ENCODE data around the gene LRRC25. TPM values are rescaled to one million over a fixed set of nuclear protein-coding genes. Genes with fewer than 3 reads are reported as not detected.
A peak's percentile ranks its signal among the peaks of the same experiment; 100 is the strongest.
"Not testable (repeated sequence)": the region's sequence is repeated elsewhere in the genome, so short reads cannot be mapped to it uniquely, and the experiment has no call there.

LRRC25 gene
- total RNA-seq, 2 donors from 2014 or later, result 1.6 to 5.5 TPM

DNA sequence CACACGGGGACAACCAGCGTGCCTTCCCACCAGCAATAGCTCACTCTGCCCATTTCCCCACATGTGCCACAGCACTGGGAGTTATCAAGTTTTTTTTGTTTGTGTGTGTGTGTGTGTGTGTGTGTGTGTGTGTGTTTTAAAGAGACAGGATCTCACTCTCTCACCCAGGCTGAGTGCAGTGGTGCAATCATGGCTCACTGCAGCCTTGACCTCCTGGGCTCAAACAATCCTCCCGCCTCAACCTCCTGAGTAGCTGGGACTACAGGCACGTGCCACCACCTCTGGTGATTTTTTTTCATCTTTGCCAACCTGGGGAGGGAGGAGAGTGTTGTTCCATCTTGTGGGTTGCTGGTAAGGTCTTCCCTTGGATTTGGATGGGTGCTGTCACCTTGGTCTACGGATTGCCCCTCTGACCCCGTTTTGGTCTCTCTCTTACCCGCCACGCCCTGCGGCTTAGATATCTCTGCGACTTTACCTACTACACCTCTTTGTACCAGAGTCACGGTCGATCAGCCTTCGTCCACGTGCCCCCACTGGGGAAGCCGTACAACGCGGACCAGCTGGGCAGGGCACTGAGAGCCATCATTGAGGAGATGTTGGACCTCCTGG is 34.4 kb downstream of the LRRC25 start:
- DNase-seq (ENCODE audit: low spot score), result no peak
- Histone ChIP-seq H3K27me3 (replicated peaks; ENCODE audit: insufficient read depth) (no peaks in the 10 kb centered on the region), H3K4me3 (no peak overlapping the region), H3K27ac (peak overlapping the region; percentile 89 to 91), H3K4me1 (replicated peaks) (no peaks in the 10 kb centered on the region), H3K36me3 (no peaks in the 10 kb centered on the region), H3K9me3 (no peaks in the 10 kb centered on the region)
- 90% methylated on average over 17 of the region's 17 CpGs for WGBS
- intact Hi-C loops (cut with DNase I), result no loop called here
- TF ChIP-seq, protein P1, sequence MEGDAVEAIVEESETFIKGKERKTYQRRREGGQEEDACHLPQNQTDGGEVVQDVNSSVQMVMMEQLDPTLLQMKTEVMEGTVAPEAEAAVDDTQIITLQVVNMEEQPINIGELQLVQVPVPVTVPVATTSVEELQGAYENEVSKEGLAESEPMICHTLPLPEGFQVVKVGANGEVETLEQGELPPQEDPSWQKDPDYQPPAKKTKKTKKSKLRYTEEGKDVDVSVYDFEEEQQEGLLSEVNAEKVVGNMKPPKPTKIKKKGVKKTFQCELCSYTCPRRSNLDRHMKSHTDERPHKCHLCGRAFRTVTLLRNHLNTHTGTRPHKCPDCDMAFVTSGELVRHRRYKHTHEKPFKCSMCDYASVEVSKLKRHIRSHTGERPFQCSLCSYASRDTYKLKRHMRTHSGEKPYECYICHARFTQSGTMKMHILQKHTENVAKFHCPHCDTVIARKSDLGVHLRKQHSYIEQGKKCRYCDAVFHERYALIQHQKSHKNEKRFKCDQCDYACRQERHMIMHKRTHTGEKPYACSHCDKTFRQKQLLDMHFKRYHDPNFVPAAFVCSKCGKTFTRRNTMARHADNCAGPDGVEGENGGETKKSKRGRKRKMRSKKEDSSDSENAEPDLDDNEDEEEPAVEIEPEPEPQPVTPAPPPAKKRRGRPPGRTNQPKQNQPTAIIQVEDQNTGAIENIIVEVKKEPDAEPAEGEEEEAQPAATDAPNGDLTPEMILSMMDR (IDR thresholded peaks at IDR 0.05), result no peak
- no peak for TF ChIP-seq POLR2A (IDR thresholded peaks at IDR 0.05)
- TF ChIP-seq POLR2AphosphoS5 (IDR thresholded peaks at IDR 0.05), result no peak

DNA sequence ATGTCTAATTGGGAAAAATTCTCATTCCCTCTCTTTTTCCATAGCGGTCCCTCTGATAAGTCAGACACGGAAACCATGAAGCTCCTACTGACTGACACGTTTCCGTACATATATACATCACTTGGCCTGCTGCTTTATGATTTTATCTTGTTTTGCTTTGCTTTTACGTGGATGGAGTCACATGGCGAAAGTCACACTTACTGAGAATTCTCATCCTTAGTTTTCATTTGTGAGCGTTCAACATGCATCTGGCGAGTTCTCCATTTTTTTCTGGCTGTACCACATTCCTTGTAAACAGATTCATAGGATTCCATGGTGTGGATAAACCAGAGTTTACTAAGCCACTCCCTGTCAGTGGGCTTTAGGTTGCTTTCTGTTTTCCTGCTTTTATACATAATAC is 35.8 kb downstream of the LRRC25 start:
- Histone ChIP-seq H3K4me3 (no peak overlapping the region), H3K36me3 (no peaks in the 10 kb centered on the region), H3K27me3 (replicated peaks; ENCODE audit: insufficient read depth) (no peaks in the 10 kb centered on the region), H3K27ac (no peak overlapping the region), H3K4me1 (replicated peaks) (peaks cover 4% of the 10 kb centered on the region), H3K9me3 (no peaks in the 10 kb centered on the region)
- intact Hi-C loops (cut with DNase I), result no loop called here
- no peak for DNase-seq (ENCODE audit: low spot score)
- 89% methylated on average over 8 of the region's 8 CpGs for WGBS
- TF ChIP-seq POLR2AphosphoS5 (IDR thresholded peaks at IDR 0.05), result no peak

DNA sequence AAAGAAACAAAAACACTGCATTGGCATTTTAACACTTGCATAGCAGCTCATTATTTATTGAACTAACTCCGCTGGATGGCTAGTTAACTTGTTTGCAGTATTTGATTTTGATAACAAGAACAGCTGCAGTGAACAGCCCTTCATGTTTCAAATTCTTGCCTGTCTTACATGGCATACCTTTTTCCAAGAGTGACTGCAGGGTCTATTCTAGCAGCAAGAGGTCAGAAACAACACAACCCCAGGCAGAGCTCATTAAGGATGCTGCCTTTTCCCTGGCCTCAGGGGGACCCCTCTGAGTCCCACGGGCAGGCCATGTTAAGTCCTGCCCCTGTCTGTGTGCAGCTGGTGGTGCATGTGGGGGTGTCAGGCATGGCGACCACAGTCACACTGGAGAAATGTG is 40.4 kb downstream of the LRRC25 start:
- DNase-seq (ENCODE audit: low spot score), result no peak
- Histone ChIP-seq H3K4me3 (no peak overlapping the region), H3K36me3 (no peaks in the 10 kb centered on the region), H3K27me3 (replicated peaks; ENCODE audit: insufficient read depth) (no peaks in the 10 kb centered on the region), H3K27ac (no peak overlapping the region), H3K9me3 (no peaks in the 10 kb centered on the region), H3K4me1 (replicated peaks) (peaks cover 8% of the 10 kb centered on the region)
- 91% methylated on average over 3 of the region's 3 CpGs for WGBS
- TF ChIP-seq POLR2AphosphoS5 (IDR thresholded peaks at IDR 0.05) (no peak), POLR2A (IDR thresholded peaks at IDR 0.05) (no peak)
- intact Hi-C loops (cut with DNase I), result loop anchor here (5.0 kb wide), 1 partner anchor 35 kb away; no protein-coding TSS in a partner anchor

DNA sequence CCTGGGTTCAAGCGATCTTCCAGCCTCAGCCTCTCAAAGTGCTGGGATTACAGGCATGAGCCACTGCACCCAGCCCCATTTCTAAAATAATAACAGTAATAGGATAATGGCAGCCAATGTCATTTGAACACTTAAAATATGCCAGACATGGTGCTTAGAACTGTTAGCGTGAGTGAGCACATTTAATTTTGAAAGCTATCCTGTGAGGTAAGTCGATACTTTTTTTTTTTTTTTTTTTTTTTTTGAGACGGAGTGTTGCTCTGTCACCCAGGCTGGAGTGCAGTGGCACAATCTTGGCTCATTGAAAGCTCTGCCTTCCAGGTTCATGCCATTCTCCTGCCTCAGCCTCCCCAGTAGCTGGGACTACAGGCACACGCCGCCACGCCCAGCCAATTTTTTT is 42.7 kb downstream of the LRRC25 start:
- intact Hi-C loops (cut with DNase I), result loop anchor here (5.0 kb wide), 1 partner anchor 38 kb away; no protein-coding TSS in a partner anchor
- not testable (repeated sequence) for DNase-seq (ENCODE audit: low spot score); H3K27me3 ChIP-seq (replicated peaks; ENCODE audit: insufficient read depth); H3K27ac ChIP-seq; H3K4me3 ChIP-seq; H3K4me1 ChIP-seq (replicated peaks); H3K9me3 ChIP-seq; H3K36me3 ChIP-seq
- WGBS, result 88% methylated on average over 7 of the region's 7 CpGs

DNA sequence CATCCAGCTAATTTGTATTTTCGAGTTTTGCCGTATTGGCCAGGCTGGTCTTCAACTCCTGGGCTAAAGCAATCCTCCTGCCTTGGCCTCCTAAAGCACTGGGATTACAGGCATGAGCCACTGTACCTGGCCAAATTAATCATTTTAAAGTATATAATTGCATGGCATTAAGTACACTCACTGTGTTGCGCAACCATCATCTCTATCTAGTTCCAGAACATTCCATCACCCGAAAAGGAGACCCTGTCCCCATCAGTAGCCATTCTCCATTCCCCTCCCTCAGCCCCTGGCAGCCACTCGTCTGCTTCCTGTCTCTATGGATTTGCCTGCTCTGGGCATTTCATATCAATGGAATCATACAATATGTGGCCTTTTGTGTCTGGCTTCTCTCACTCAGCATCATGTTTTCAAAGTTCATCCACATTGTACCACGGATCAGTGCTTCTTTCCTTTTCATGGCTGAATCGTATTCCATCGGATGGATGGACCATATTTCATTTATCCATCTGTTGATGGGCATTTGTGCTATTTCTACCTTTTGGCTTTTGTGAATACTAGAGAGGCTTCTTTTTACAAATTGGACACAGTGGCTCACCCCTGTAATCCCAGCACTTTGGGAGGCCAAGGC is 43.9 kb downstream of the LRRC25 start:
- peaks cover 8% of the 10 kb centered on the region for H3K4me1 ChIP-seq (replicated peaks)
- DNase-seq (ENCODE audit: low spot score), result no peak
- intact Hi-C loops (cut with DNase I), result no loop called here
- H3K27ac ChIP-seq, result no peak overlapping the region
- H3K27me3 ChIP-seq (replicated peaks; ENCODE audit: insufficient read depth), result no peaks in the 10 kb centered on the region
- H3K4me3 ChIP-seq, result no peak overlapping the region
- H3K9me3 ChIP-seq, result no peaks in the 10 kb centered on the region
- WGBS, result 92% methylated on average over 8 of the region's 8 CpGs
- no peaks in the 10 kb centered on the region for H3K36me3 ChIP-seq
- TF ChIP-seq, protein P1 (IDR thresholded peaks at IDR 0.05), result no peak
- no peak for TF ChIP-seq POLR2AphosphoS5 (IDR thresholded peaks at IDR 0.05)
- no peak for TF ChIP-seq POLR2A (IDR thresholded peaks at IDR 0.05)

DNA sequence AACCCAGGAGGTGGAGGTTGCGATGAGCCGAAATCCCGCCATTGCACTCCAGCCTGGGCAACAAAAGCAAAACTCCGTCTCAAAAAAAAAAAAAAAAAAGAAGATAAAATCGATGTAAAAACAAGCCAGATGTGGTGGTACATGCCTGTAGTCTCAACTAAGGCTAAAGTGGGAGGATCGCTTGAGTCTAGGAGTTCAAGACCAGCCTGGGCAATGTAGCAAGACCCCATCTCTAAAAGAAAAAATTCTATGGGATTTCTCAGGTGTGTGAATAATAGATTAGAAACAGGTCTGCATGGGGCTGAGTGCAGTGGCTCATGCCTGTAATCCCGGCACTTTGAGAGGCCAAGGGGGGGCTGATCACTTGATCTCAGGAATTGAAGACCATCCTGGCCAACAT is 45.9 kb downstream of the LRRC25 start:
- TF ChIP-seq, protein P1 (IDR thresholded peaks at IDR 0.05), result no peak
- TF ChIP-seq POLR2A (IDR thresholded peaks at IDR 0.05) (no peak), POLR2AphosphoS5 (IDR thresholded peaks at IDR 0.05) (no peak)
- DNase-seq (ENCODE audit: low spot score), result no peak
- WGBS, result 92% methylated on average over 7 of the region's 7 CpGs
- Histone ChIP-seq H3K4me3 (no peak overlapping the region), H3K9me3 (no peaks in the 10 kb centered on the region), H3K4me1 (replicated peaks) (peaks cover 3% of the 10 kb centered on the region), H3K27ac (no peak overlapping the region), H3K27me3 (replicated peaks; ENCODE audit: insufficient read depth) (no peaks in the 10 kb centered on the region), H3K36me3 (no peaks in the 10 kb centered on the region)
- intact Hi-C loops (cut with DNase I), result no loop called here

Measured in prostate gland (tissue), 2 donors.